Chondrocyte (in vitro differentiated cells): ENCODE data around the gene HOXA6. TPM values are rescaled to one million over a fixed set of nuclear protein-coding genes. Genes with fewer than 3 reads are reported as not detected.

Experiments
- DNase-seq: peaks from one replicate; pipeline ENCODE4 v3.0.0; 2021; ENCODE audit warnings: mixed read lengths, low spot score
- H3K27ac Mint-ChIP-seq: one replicate; pipeline ENCODE4 v1.8.0; 2021; ENCODE audit warnings: mild to moderate bottlenecking, moderate library complexity, mixed read lengths; ENCODE audit not compliant: unreplicated experiment
- H3K27me3 Mint-ChIP-seq: 2 replicates; pipeline ENCODE4 v1.8.0; 2021; ENCODE audit warnings: low read depth, mixed read lengths
- H3K36me3 Mint-ChIP-seq: 2 replicates; pipeline ENCODE4 v1.8.0; 2021; ENCODE audit warnings: low read depth, mixed read lengths
- H3K4me1 Mint-ChIP-seq: 2 replicates; pipeline ENCODE4 v1.8.0; 2021; ENCODE audit warnings: low read depth, mild to moderate bottlenecking, mixed read lengths
- H3K4me3 Mint-ChIP-seq: one replicate; pipeline ENCODE4 v1.8.0; 2021; ENCODE audit warnings: mild to moderate bottlenecking, moderate library complexity, mixed read lengths; ENCODE audit not compliant: unreplicated experiment
- H3K9me3 Mint-ChIP-seq: 2 replicates; pipeline ENCODE4 v1.8.0; 2021; ENCODE audit warnings: low read depth, mixed read lengths
- CTCF ChIP-seq: fragments of 200-600 bp; sonication (generic); IDR thresholded peaks from 2 replicates; pipeline ENCODE4 v1.5.0; 2021; ENCODE audit warnings: antibody characterized with exemption, mild to moderate bottlenecking, moderate library complexity
- total RNA-seq: library from RNA; stranded (reverse); gene quantifications from 3 replicates; pipeline ENCODE4 v1.2.1, GENCODE V29; 2021

HOXA6 gene
- total RNA-seq, 1 donor from 2014 or later, result not detected

DNA sequence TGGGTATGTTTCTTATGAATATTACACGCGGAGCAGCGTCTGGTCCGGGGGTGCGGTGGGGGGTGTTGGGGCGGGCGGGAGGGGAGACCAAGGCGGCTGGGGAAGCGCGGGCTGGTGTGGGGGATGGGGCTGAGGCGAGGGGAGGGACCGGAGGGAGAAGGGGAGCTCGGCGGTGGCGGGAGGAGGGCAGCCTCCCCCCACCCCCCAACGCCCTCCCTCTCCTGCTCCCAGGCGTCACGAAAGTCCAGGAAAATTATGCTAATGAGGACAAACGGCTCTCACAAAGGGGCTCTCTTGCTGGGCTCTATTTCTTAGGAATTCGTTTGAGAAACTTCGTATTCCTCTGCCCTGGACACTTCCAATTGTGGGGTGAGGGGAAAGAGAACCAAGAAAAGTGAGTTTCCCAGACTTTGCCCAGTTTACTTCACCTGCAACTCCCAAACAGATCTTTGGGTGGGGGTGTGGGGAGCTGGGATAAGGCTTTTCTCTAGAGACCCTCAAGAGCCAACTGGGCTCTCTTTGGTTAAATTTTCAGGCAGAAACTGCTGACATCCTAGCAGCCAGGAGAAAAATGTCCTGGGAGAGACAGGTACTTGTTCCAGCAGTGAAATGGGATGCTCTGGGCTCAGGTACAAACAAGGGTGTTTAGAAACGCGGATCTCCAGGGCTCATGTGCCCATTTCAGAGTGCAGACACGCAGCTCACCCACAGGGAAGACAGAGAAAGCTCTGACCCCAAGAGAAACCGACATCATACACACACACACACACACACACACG lies 33.4 kb downstream of the HOXA6 start:
- Mint-ChIP-seq H3K36me3 (peaks cover 10% of the 10 kb centered on the region), H3K27ac (peak overlapping the region; percentile 82)

GRCh38 chr7:27112955-27113949 lies 34.3 kb downstream of the HOXA6 start:
- peaks cover 18% of the 10 kb centered on the region for H3K4me1 Mint-ChIP-seq
- H3K27me3 Mint-ChIP-seq, result peaks cover 81% of the 10 kb centered on the region
- H3K4me3 Mint-ChIP-seq, result peak overlapping the region; percentile 73
- no peaks in the 10 kb centered on the region for H3K9me3 Mint-ChIP-seq
- no peak for DNase-seq
- TF ChIP-seq CTCF, result no peak
- peak overlapping the region; percentile 74 for H3K27ac Mint-ChIP-seq
- peaks cover 8% of the 10 kb centered on the region for H3K36me3 Mint-ChIP-seq

More for the DNA sequence above, 33.4 kb downstream of the HOXA6 start:
- TF ChIP-seq CTCF, result no peak
- H3K9me3 Mint-ChIP-seq, result no peaks in the 10 kb centered on the region
- DNase-seq, result no peak
- H3K4me3 Mint-ChIP-seq, result peak overlapping the region; percentile 63
- H3K4me1 Mint-ChIP-seq, result peaks cover 12% of the 10 kb centered on the region
- peaks cover 82% of the 10 kb centered on the region for H3K27me3 Mint-ChIP-seq

GRCh38 chr7:27112361-27112760 lies 35.2 kb downstream of the HOXA6 start:
- H3K27ac Mint-ChIP-seq, result peak overlapping the region; percentile 27
- no peak for DNase-seq
- peak overlapping the region; percentile 73 for H3K4me3 Mint-ChIP-seq
- peaks cover 24% of the 10 kb centered on the region for H3K4me1 Mint-ChIP-seq
- peaks cover 75% of the 10 kb centered on the region for H3K27me3 Mint-ChIP-seq
- peaks cover 8% of the 10 kb centered on the region for H3K36me3 Mint-ChIP-seq
- no peak for TF ChIP-seq CTCF
- no peaks in the 10 kb centered on the region for H3K9me3 Mint-ChIP-seq

GRCh38 chr7:27111751-27112277 lies 35.8 kb downstream of the HOXA6 start:
- H3K27me3 Mint-ChIP-seq, result peaks cover 69% of the 10 kb centered on the region
- DNase-seq, result no peak
- peaks cover 28% of the 10 kb centered on the region for H3K4me1 Mint-ChIP-seq
- peak overlapping the region; percentile 65 for H3K27ac Mint-ChIP-seq
- H3K9me3 Mint-ChIP-seq, result no peaks in the 10 kb centered on the region
- H3K4me3 Mint-ChIP-seq, result peak overlapping the region; percentile 73
- no peak for TF ChIP-seq CTCF
- peaks cover 8% of the 10 kb centered on the region for H3K36me3 Mint-ChIP-seq
